ENCODE data around the gene GRM4. TPM values are rescaled to one million over a fixed set of nuclear protein-coding genes. Genes with fewer than 3 reads are reported as not detected.

Gene GRM4
- total RNA-seq, 4 donors from 2014 or later = not detected

DNA sequence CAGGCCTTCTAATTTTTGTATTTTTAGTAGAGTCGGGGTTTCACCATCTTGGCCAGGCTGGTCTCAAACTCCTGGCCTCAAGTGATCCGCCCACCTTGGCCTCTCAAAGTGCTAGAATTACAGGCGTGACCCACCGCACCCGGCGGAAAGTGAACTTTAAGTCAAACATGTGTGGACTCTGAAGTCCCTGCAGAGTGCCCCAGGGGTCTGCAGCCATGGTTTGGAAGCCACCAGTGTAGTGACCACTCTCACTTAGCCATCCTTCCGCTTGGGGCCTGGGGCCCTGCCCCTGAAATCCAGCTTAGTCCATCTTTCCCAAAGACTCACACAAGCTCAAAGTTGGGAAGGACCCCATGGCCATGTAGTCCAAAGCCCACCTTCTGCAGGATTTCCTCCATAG, 164.5 kb downstream of the GRM4 start:
- intact Hi-C loops (cut with DNase I) = no loop called here
- Histone ChIP-seq H3K27me3 (peaks cover 0 to 21% (median 0%) of the 10 kb centered on the region in 4 donors), H3K36me3 (no peaks in the 10 kb centered on the region), H3K4me1 (peaks cover 0 to 11% (median 0%) of the 10 kb centered on the region in 3 donors), H3K4me3 (no peak overlapping the region), H3K9me3 (no peaks in the 10 kb centered on the region), H3K27ac (no peak overlapping the region)
- TF ChIP-seq CTCF (IDR thresholded peaks at IDR 0.05) (no peak), POLR2A (IDR thresholded peaks at IDR 0.05) (no peak)
- WGBS, 2 donors = 85 to 90% methylated on average over 2 to 6 of the region's 7 CpGs
- DNase-seq = no peak

GRCh38 chr6:33980176-33981175, 165.4 kb downstream of the GRM4 start:
- intact Hi-C loops (cut with DNase I) = no loop called here
- 82% methylated on average over 19 to 22 of the region's 25 CpGs for WGBS, 2 donors
- H3K27me3 ChIP-seq = peaks cover 0 to 30% (median 5%) of the 10 kb centered on the region in 4 donors
- TF ChIP-seq CTCF (IDR thresholded peaks at IDR 0.05) = no peak
- TF ChIP-seq POLR2A (IDR thresholded peaks at IDR 0.05) = no peak
- no peak overlapping the region for H3K4me3 ChIP-seq
- H3K36me3 ChIP-seq = no peaks in the 10 kb centered on the region
- H3K27ac ChIP-seq = no peak overlapping the region
- H3K9me3 ChIP-seq = no peaks in the 10 kb centered on the region
- DNase-seq = no peak
- H3K4me1 ChIP-seq = peaks cover 0 to 11% (median 0%) of the 10 kb centered on the region in 3 donors

DNA sequence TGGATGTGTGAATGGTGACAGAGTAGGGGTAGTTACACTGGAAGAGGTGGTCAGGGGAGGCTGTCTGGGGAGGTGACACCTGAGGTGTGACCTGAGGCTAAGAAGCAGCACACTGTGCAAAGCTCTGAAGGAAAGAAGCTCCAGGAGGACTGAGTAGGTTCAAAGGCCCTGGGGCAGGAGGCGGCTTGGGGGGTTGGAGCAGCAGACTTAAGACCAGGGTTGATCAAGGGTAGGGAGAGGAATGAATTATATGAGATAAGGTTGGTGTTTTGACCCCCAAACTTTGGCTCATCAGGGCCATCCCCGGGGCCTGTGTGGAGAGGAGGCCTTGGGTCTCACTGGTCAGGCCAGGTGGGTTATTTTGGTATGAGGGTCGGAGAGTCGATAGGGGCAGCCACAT, 166.1 kb downstream of the GRM4 start:
- Histone ChIP-seq H3K4me3 (no peak overlapping the region), H3K9me3 (no peaks in the 10 kb centered on the region), H3K27me3 (peaks cover 0 to 34% (median 6%) of the 10 kb centered on the region in 4 donors), H3K36me3 (no peaks in the 10 kb centered on the region), H3K27ac (no peak overlapping the region), H3K4me1 (peaks cover 0 to 11% (median 0%) of the 10 kb centered on the region in 3 donors)
- TF ChIP-seq CTCF (IDR thresholded peaks at IDR 0.05) = no peak
- no peak for TF ChIP-seq POLR2A (IDR thresholded peaks at IDR 0.05)
- 60 to 78% methylated on average over 4 of the region's 4 CpGs for WGBS, 2 donors
- intact Hi-C loops (cut with DNase I) = no loop called here
- DNase-seq = no peak

DNA sequence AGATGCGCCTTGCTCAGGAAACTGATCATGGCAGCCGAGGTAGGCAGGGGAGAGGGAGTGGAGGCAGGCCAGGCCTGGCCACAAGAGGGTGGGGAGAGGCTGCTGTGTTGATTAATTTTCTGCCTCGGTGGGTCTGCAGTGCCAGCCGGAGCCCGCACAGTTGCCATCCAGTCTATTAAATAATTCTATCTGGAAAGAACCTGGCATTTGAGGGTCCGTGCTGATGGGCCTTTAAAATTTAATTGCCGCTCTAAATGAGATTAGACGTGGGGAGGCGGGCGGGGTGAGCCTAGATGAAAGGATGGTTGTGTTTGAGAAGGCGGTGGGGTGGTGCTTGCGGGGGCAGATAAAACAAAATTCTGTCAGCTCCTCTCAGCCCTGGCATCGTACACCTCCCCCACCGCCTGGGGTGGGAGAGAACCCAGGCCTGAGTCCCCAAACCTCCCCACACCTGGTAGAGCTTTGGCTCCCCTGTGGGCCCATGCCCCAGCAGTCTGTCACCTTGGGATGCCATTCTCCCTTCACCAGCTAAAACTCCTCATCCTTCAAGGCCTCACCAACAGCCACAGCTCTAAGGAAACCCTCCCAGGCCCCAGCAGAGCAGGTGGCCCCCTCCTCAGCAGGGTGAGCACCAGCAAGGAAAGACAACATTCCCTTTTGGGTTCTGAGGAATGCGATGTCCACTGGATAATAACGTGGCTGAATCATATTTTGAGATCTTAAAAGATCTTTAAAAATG, 167.3 kb downstream of the GRM4 start:
- H3K36me3 ChIP-seq = no peaks in the 10 kb centered on the region
- TF ChIP-seq POLR2A (IDR thresholded peaks at IDR 0.05) (no peak), CTCF (IDR thresholded peaks at IDR 0.05) (no peak)
- H3K27ac ChIP-seq = no peak overlapping the region
- WGBS, 2 donors = 79 to 84% methylated on average over 10 to 15 of the region's 16 CpGs
- peaks cover 0 to 10% (median 0%) of the 10 kb centered on the region in 3 donors for H3K4me1 ChIP-seq
- intact Hi-C loops (cut with DNase I) = no loop called here
- no peaks in the 10 kb centered on the region for H3K9me3 ChIP-seq
- no peak overlapping the region for H3K4me3 ChIP-seq
- no peak for DNase-seq
- H3K27me3 ChIP-seq = peaks cover 0 to 46% (median 6%) of the 10 kb centered on the region in 4 donors
